ENCODE data around the gene COIL. TPM values are rescaled to one million over a fixed set of nuclear protein-coding genes. Genes with fewer than 3 reads are reported as not detected.
"Not testable (repeated sequence)": the region's sequence is repeated elsewhere in the genome, so short reads cannot be mapped to it uniquely, and the experiment has no call there.

COIL gene
- total and polyA plus RNA-seq, 2 donors (not counting 1 experiment from before 2014, with no cell fraction given) = 7.3 to 12.1 TPM

- Histone ChIP-seq H3K4me1 (ENCODE audit: control insufficient read depth, extremely low read depth, insufficient read depth, low read length) (no peaks in the 10 kb centered on the region), H3K27me3 (ENCODE audit: control insufficient read depth, insufficient read depth, low read length) (no peaks in the 10 kb centered on the region), H3K36me3 (ENCODE audit: control insufficient read depth, insufficient read depth, low read length) (peaks cover 2% of the 10 kb centered on the region), H3K27ac (ENCODE audit: insufficient read depth, low read length) (no peak overlapping the region), H4K20me1 (ENCODE audit: control insufficient read depth, extremely low read depth, insufficient read depth, low read length) (no peaks in the 10 kb centered on the region), H3K79me2 (ENCODE audit: control insufficient read depth, insufficient read depth, low read length) (no peaks in the 10 kb centered on the region), H2AFZ (ENCODE audit: low read length) (no peak overlapping the region), H3K9me3 (ENCODE audit: control insufficient read depth, insufficient read depth, low read depth, low read length) (no peaks in the 10 kb centered on the region), H3K9ac (ENCODE audit: insufficient read depth, low read length) (no peak overlapping the region), H3K4me3 (replicated peaks in 1 of 4; ENCODE audit: control extremely low read depth in 1 of 4, insufficient read depth in 1 of 4, low read depth in 3 of 4, low read length in 4 of 4) (no peak overlapping the region), H3K4me2 (ENCODE audit: extremely low read depth, insufficient read depth, low read length) (no peak overlapping the region)
- TF ChIP-seq CTCF (conservative IDR thresholded peaks at IDR 0.05 in 1 of 2, IDR thresholded peaks at IDR 0.05 in 1 of 2; ENCODE audit: low read depth in 1 of 2, low read length in 2 of 2) = no peak
- TF ChIP-seq EZH2 (IDR thresholded peaks at IDR 0.05; ENCODE audit: low read length, missing control alignments) = no peak
- no peak for DNase-seq (ENCODE audit: low read depth in 2 of 2)
These were observed 14.8 kb downstream of the COIL start for GRCh38 chr17:56945938-56946505.

DNA sequence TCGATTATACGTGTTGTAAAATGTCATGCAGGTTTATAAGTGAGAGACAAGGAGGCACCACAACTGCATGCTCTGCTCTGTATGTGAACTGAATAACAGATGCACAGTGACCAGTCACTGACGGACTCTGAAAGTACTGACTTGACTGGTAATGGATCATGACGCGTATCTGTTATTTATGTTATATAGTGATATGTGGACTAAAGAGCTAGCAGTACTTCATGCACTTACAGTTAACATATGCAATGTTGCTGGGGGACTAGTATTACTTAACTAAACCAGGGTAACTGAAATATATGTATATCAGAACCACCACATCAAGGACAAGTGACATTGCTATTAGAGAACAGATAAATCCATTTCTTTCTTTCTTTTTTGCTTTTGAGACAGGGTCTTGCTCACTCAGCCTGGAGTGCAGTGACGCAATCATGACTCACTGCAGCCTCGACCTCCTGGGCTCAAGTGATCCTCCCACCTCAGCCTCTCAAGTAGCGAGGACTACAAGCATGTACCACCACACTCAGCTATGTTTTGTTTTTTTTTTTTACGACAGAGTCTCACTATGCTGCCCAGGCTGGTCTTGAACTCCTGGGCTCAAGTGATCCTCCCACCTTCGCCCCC, 17.2 kb downstream of the COIL start:
- no peak for DNase-seq (ENCODE audit: low read depth in 2 of 2)
- H3K4me1 ChIP-seq (ENCODE audit: control insufficient read depth, extremely low read depth, insufficient read depth, low read length) = no peaks in the 10 kb centered on the region
- no peak overlapping the region for H3K4me2 ChIP-seq (ENCODE audit: extremely low read depth, insufficient read depth, low read length)
- no peak overlapping the region for H3K9ac ChIP-seq (ENCODE audit: insufficient read depth, low read length)
- no peak overlapping the region for H2AFZ ChIP-seq (ENCODE audit: low read length)
- no peaks in the 10 kb centered on the region for H3K9me3 ChIP-seq (ENCODE audit: control insufficient read depth, insufficient read depth, low read depth, low read length)
- H3K27ac ChIP-seq (ENCODE audit: insufficient read depth, low read length) = no peak overlapping the region
- no peak for TF ChIP-seq CTCF (conservative IDR thresholded peaks at IDR 0.05 in 1 of 2, IDR thresholded peaks at IDR 0.05 in 1 of 2; ENCODE audit: low read depth in 1 of 2, low read length in 2 of 2)
- no peak for TF ChIP-seq EZH2 (IDR thresholded peaks at IDR 0.05; ENCODE audit: low read length, missing control alignments)
- H4K20me1 ChIP-seq (ENCODE audit: control insufficient read depth, extremely low read depth, insufficient read depth, low read length) = no peaks in the 10 kb centered on the region
- no peaks in the 10 kb centered on the region for H3K27me3 ChIP-seq (ENCODE audit: control insufficient read depth, insufficient read depth, low read length)
- peaks cover 2% of the 10 kb centered on the region for H3K36me3 ChIP-seq (ENCODE audit: control insufficient read depth, insufficient read depth, low read length)
- H3K4me3 ChIP-seq (replicated peaks in 1 of 4; ENCODE audit: control extremely low read depth in 1 of 4, insufficient read depth in 1 of 4, low read depth in 3 of 4, low read length in 4 of 4) = no peak overlapping the region
- no peaks in the 10 kb centered on the region for H3K79me2 ChIP-seq (ENCODE audit: control insufficient read depth, insufficient read depth, low read length)

DNA sequence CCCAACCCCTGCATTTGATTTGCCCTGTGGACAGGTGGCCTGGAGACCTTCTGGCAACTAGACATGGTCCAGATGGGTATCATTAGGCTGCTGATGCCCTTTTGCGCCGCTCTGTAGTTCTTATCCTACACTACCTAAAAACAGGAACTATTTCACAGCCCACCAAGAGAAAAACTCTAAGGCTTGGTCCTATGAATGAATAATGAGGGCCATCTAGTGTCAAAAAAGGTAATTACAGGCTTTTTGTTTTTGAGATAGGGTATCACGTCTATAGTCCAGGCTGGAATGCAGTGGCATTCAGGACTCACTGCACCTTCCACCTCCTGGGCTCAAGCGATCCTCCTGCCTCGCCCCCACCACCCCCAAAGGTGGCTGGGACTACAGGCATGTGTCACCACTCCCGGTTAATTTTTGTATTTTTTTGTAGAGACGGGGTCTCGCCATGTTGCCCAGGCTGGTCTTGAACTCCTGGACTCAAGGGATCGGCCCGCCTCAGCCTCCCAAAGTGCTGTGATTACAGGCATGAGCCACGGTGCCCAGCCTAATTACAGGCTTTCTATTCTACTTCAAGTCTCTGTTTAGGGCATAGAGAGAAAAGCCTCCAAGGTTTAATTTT, 20.9 kb downstream of the COIL start:
- H3K4me1 ChIP-seq (ENCODE audit: control insufficient read depth, extremely low read depth, insufficient read depth, low read length) = no peaks in the 10 kb centered on the region
- H3K9ac ChIP-seq (ENCODE audit: insufficient read depth, low read length) = no peak overlapping the region
- no peaks in the 10 kb centered on the region for H4K20me1 ChIP-seq (ENCODE audit: control insufficient read depth, extremely low read depth, insufficient read depth, low read length)
- H3K79me2 ChIP-seq (ENCODE audit: control insufficient read depth, insufficient read depth, low read length) = no peaks in the 10 kb centered on the region
- H3K27me3 ChIP-seq (ENCODE audit: control insufficient read depth, insufficient read depth, low read length) = no peaks in the 10 kb centered on the region
- TF ChIP-seq EZH2 (IDR thresholded peaks at IDR 0.05; ENCODE audit: low read length, missing control alignments) = no peak
- TF ChIP-seq CTCF (conservative IDR thresholded peaks at IDR 0.05 in 1 of 2, IDR thresholded peaks at IDR 0.05 in 1 of 2; ENCODE audit: low read depth in 1 of 2, low read length in 2 of 2) = peak; percentile 60 to 74
- no peak overlapping the region for H3K4me2 ChIP-seq (ENCODE audit: extremely low read depth, insufficient read depth, low read length)
- H3K4me3 ChIP-seq (replicated peaks in 1 of 4; ENCODE audit: control extremely low read depth in 1 of 4, insufficient read depth in 1 of 4, low read depth in 3 of 4, low read length in 4 of 4) = no peak overlapping the region
- H3K27ac ChIP-seq (ENCODE audit: insufficient read depth, low read length) = no peak overlapping the region
- H3K9me3 ChIP-seq (ENCODE audit: control insufficient read depth, insufficient read depth, low read depth, low read length) = no peaks in the 10 kb centered on the region
- peaks cover 3% of the 10 kb centered on the region for H3K36me3 ChIP-seq (ENCODE audit: control insufficient read depth, insufficient read depth, low read length)
- peak; percentile 29 to 72 for DNase-seq (ENCODE audit: low read depth in 2 of 2)
- H2AFZ ChIP-seq (ENCODE audit: low read length) = no peak overlapping the region

GRCh38 chr17:56938206-56938605, 22.6 kb downstream of the COIL start:
- not testable (repeated sequence) for H3K9ac ChIP-seq (ENCODE audit: insufficient read depth, low read length); H3K27me3 ChIP-seq (ENCODE audit: control insufficient read depth, insufficient read depth, low read length); H3K79me2 ChIP-seq (ENCODE audit: control insufficient read depth, insufficient read depth, low read length); H4K20me1 ChIP-seq (ENCODE audit: control insufficient read depth, extremely low read depth, insufficient read depth, low read length); H3K36me3 ChIP-seq (ENCODE audit: control insufficient read depth, insufficient read depth, low read length); H3K4me2 ChIP-seq (ENCODE audit: extremely low read depth, insufficient read depth, low read length); H3K9me3 ChIP-seq (ENCODE audit: control insufficient read depth, insufficient read depth, low read depth, low read length); H2AFZ ChIP-seq (ENCODE audit: low read length); H3K27ac ChIP-seq (ENCODE audit: insufficient read depth, low read length); H3K4me1 ChIP-seq (ENCODE audit: control insufficient read depth, extremely low read depth, insufficient read depth, low read length); H3K4me3 ChIP-seq (replicated peaks in 1 of 4; ENCODE audit: control extremely low read depth in 1 of 4, insufficient read depth in 1 of 4, low read depth in 3 of 4, low read length in 4 of 4)
- peak in 1 of 2 donors; percentile 10 for DNase-seq (ENCODE audit: low read depth in 2 of 2)
